H1 (cell line): ENCODE results near the gene ADGRA3. TPM values are rescaled to one million over a fixed set of nuclear protein-coding genes. Genes with fewer than 3 reads are reported as not detected.

Experiments
- CTCF ChIA-PET: fragments of 300-600 bp; sonication (Branson Sonifier 250); formaldehyde crosslinking; loops from one replicate; lab custom pipeline; 2021; ENCODE audit not compliant: partially characterized antibody; lab: Charles Lee
- POLR2A ChIA-PET: fragments of 300-600 bp; sonication (Branson Sonifier 250); formaldehyde crosslinking; loops from one replicate; lab custom pipeline; 2021; ENCODE audit warnings: inconsistent platforms; ENCODE audit not compliant: partially characterized antibody; lab: Charles Lee
- DNase-seq, 2 experiments: peaks; one replicate each; pipeline versions ENCODE4 v3.0.0 to v3.0.0-alpha.2; 2010 to 2022; ENCODE audit warnings: low spot score in 2 of 2, low read depth in 1 of 2, mixed read lengths in 1 of 2
- FAIRE-seq: peaks from 2 replicates; lab custom pipeline; 2011; peaks lifted over from hg19 to GRCh38; lab: Jason Lieb, UNC
- H2AFZ ChIP-seq: 2 replicates; pipeline ENCODE4 v1.8.1; 2012; ENCODE audit warnings: low read length, inconsistent platforms
- H2AK5ac ChIP-seq: 2 replicates; pipeline ENCODE4 v1.6.1; 2013; ENCODE audit warnings: low read depth, low read length
- H2BK120ac ChIP-seq: replicated peaks from 2 replicates; pipeline ENCODE3; 2013; ENCODE audit warnings: low read depth, low read length, inconsistent platforms
- H2BK12ac ChIP-seq: 2 replicates; pipeline ENCODE4 v1.6.1; 2013; ENCODE audit warnings: low read depth, low read length
- H2BK15ac ChIP-seq: 2 replicates; pipeline ENCODE4 v1.6.1; 2013; ENCODE audit warnings: low read length
- H2BK20ac ChIP-seq: 2 replicates; pipeline ENCODE4 v1.6.1; 2013; ENCODE audit warnings: low read length
- H2BK5ac ChIP-seq: 2 replicates; pipeline ENCODE4 v1.6.1; 2013; ENCODE audit warnings: low read depth, low read length
- H3K14ac ChIP-seq: 2 replicates; pipeline ENCODE4 v1.6.1; 2013; ENCODE audit warnings: inconsistent platforms; ENCODE audit not compliant: insufficient read length
- H3K18ac ChIP-seq: 2 replicates; pipeline ENCODE4 v1.6.1; 2013; ENCODE audit warnings: low read length; ENCODE audit errors: extremely low read depth
- H3K23ac ChIP-seq: 2 replicates; pipeline ENCODE4 v1.6.1; 2013; ENCODE audit warnings: inconsistent platforms; ENCODE audit not compliant: insufficient read length
- H3K23me2 ChIP-seq: 2 replicates; pipeline ENCODE4 v1.6.1; 2013; ENCODE audit warnings: low read depth, low read length
- H3K27ac ChIP-seq: 2 replicates; pipeline ENCODE4 v1.6.1; 2011; ENCODE audit warnings: low read depth, low read length, inconsistent platforms
- H3K27me3 ChIP-seq, 4 experiments: replicated peaks in 1 of 4; 1 replicate in 1 of 4; 2 replicates in 3 of 4; pipeline versions ENCODE4 v1.6.1 to v1.8.1; 2011 to 2013; ENCODE audit warnings: low read length in 3 of 4, mild to moderate bottlenecking in 3 of 4, inconsistent platforms in 2 of 4, mixed read lengths in 2 of 4, moderate library complexity in 1 of 4; ENCODE audit not compliant: control insufficient read depth in 3 of 4, insufficient read depth in 3 of 4; ENCODE audit errors: extremely low read depth in 1 of 4
- H3K36me3 ChIP-seq, 4 experiments: 2 replicates each; pipeline versions ENCODE4 v1.6.1 to v1.8.1; 2011 to 2013; ENCODE audit warnings: mild to moderate bottlenecking in 4 of 4, low read length in 3 of 4, moderate library complexity in 2 of 4, control low read depth in 1 of 4, inconsistent platforms in 1 of 4; ENCODE audit not compliant: insufficient read depth in 4 of 4, control insufficient read depth in 2 of 4
- H3K4ac ChIP-seq: replicated peaks from 2 replicates; pipeline ENCODE3; 2013; ENCODE audit warnings: low read length, low read depth, mixed read lengths, inconsistent platforms; ENCODE audit not compliant: insufficient read length
- H3K4me1 ChIP-seq, 4 experiments: replicated peaks in 1 of 4; 1 replicate in 1 of 4; 2 replicates in 3 of 4; pipeline versions ENCODE4 v1.6.1 to v1.8.1; 2011 to 2013; ENCODE audit warnings: low read length in 3 of 4, inconsistent platforms in 2 of 4, mixed read lengths in 1 of 4; ENCODE audit not compliant: insufficient read depth in 4 of 4, control insufficient read depth in 3 of 4
- H3K4me2 ChIP-seq, 2 experiments: 2 replicates each; pipeline versions ENCODE4 v1.6.1 to v1.8.1; 2011 to 2013; ENCODE audit warnings: low read depth in 2 of 2, low read length in 2 of 2, control low read depth in 1 of 2, inconsistent platforms in 1 of 2, mild to moderate bottlenecking in 1 of 2; ENCODE audit not compliant: insufficient read depth in 1 of 2
- H3K4me3 ChIP-seq, 4 experiments: fragments of 200-600, 300-600 bp in 1 of 4; sonication (generic), shearing (Covaris generic), sonication (Bioruptor Twin) in 1 of 4; 2 replicates each; pipeline versions ENCODE4 v1.5.1 to v1.8.1; 2011 to 2016; ENCODE audit warnings: low read length in 4 of 4, low read depth in 3 of 4, control low read depth in 2 of 4, inconsistent platforms in 2 of 4, mild to moderate bottlenecking in 2 of 4, mixed read lengths in 1 of 4, moderate library complexity in 1 of 4; ENCODE audit not compliant: insufficient read depth in 2 of 4; ENCODE audit errors: extremely low read depth in 1 of 4
- H3K56ac ChIP-seq: replicated peaks from 2 replicates; pipeline ENCODE3; 2013; ENCODE audit warnings: low read depth, mild to moderate bottlenecking, mixed read lengths, low read length, inconsistent platforms; ENCODE audit not compliant: insufficient read length
- H3K79me1 ChIP-seq: 2 replicates; pipeline ENCODE4 v1.6.1; 2013; ENCODE audit warnings: low read depth, low read length, control low read depth
- H3K79me2 ChIP-seq, 2 experiments: 2 replicates each; pipeline versions ENCODE4 v1.6.1 to v1.8.1; 2012 to 2013; ENCODE audit warnings: low read length in 2 of 2, mild to moderate bottlenecking in 2 of 2, inconsistent platforms in 1 of 2; ENCODE audit not compliant: insufficient read depth in 2 of 2, control insufficient read depth in 1 of 2
- H3K9ac ChIP-seq, 4 experiments: replicated peaks in 1 of 4; 1 replicate in 1 of 4; 2 replicates in 3 of 4; pipeline versions ENCODE4 v1.6.1 to v1.8.1; 2011 to 2013; ENCODE audit warnings: low read depth in 3 of 4, low read length in 3 of 4, control low read depth in 2 of 4, mild to moderate bottlenecking in 2 of 4, moderate library complexity in 2 of 4, inconsistent platforms in 1 of 4; ENCODE audit errors: extremely low read depth in 1 of 4
- H3K9me3 ChIP-seq, 2 experiments: 2 replicates each; pipeline versions ENCODE4 v1.6.1 to v1.8.1; 2012 to 2013; ENCODE audit warnings: mild to moderate bottlenecking in 2 of 2, moderate library complexity in 2 of 2, control low read depth in 1 of 2, inconsistent platforms in 1 of 2, low read depth in 1 of 2, low read length in 1 of 2, mixed read lengths in 1 of 2; ENCODE audit not compliant: insufficient read depth in 2 of 2
- H4K20me1 ChIP-seq, 2 experiments: replicated peaks in 1 of 2; 2 replicates each; pipeline versions ENCODE3 to v1.8.1; 2011 to 2013; ENCODE audit warnings: inconsistent platforms in 2 of 2, low read length in 2 of 2, mild to moderate bottlenecking in 1 of 2; ENCODE audit not compliant: insufficient read depth in 2 of 2, control insufficient read depth in 1 of 2
- H4K5ac ChIP-seq: 2 replicates; pipeline ENCODE4 v1.6.1; 2013; ENCODE audit warnings: low read length, low read depth, mixed read lengths, inconsistent platforms; ENCODE audit not compliant: insufficient read length
- H4K8ac ChIP-seq: 2 replicates; pipeline ENCODE4 v1.8.0; 2013; ENCODE audit warnings: mild to moderate bottlenecking, moderate library complexity, low read length, inconsistent platforms; ENCODE audit not compliant: insufficient read depth; ENCODE audit errors: extremely low read depth
- H4K91ac ChIP-seq: replicated peaks from 2 replicates; pipeline ENCODE3; 2013; ENCODE audit warnings: low read length, mixed read lengths, inconsistent platforms; ENCODE audit not compliant: insufficient read length
- EZH2 ChIP-seq: fragments of 200-600 bp; sonication (generic); IDR thresholded peaks from 2 replicates; pipeline ENCODE4 v1.7.1; 2012; ENCODE audit warnings: low read depth, mild to moderate bottlenecking, moderate library complexity, low read length, inconsistent platforms; ENCODE audit not compliant: severe bottlenecking
- POLR2A ChIP-seq, 2 experiments: IDR thresholded peaks; 1 replicate in 1 of 2; 2 replicates in 1 of 2; pipeline ENCODE4 v1.6.1; 2011; ENCODE audit warnings: low read depth in 2 of 2, low read length in 2 of 2, mild to moderate bottlenecking in 2 of 2; ENCODE audit errors: control extremely low read depth in 1 of 2
- RNF2 ChIP-seq: fragments of 200-900, 300-1000 bp; sonication (generic); IDR thresholded peaks from 2 replicates; pipeline ENCODE4 v1.7.1; 2016; ENCODE audit warnings: borderline replicate concordance, low read depth, mild to moderate bottlenecking, antibody characterized with exemption, low read length; ENCODE audit not compliant: poor library complexity, severe bottlenecking; ENCODE audit errors: missing control alignments
- TBP ChIP-seq: IDR thresholded peaks from 2 replicates; pipeline ENCODE4 v1.6.1; 2011; ENCODE audit warnings: low read depth, low read length, improper control_type of control experiment
- WGBS, 2 experiments: shearing (Covaris generic) in 1 of 2; methylation state at CpG; one replicate each; pipeline versions ENCODE4 v1.1.6 to v1.1.7; 2013 to 2015; ENCODE audit warnings: low lambda C conversion rate in 2 of 2, mixed read lengths in 2 of 2, inconsistent platforms in 1 of 2, low coverage in 1 of 2, missing lambda C conversion rate in 1 of 2; ENCODE audit not compliant: insufficient replicate concordance in 2 of 2, insufficient coverage in 1 of 2, insufficient read length in 1 of 2; ENCODE audit errors: extremely low coverage in 1 of 2, missing lambda C conversion rate in 1 of 2; 5-methylcytosine and 5-hydroxymethylcytosine counted together
- polyA plus RNA-seq, 7 experiments: library from polyadenylated mRNA; depleted of rRNA in 3 of 7; stranded (reverse) in 5 of 7; unstranded in 2 of 7; fragments of >200 nt in 5 of 7; fragments of 200-250 nt in 2 of 7; gene quantifications; 1 replicate in 5 of 7; 2 replicates in 1 of 7; 4 replicates in 1 of 7; pipeline versions ENCODE4 v1.2.1 to v1.2.3, GENCODE V29; 2011 to 2013; ENCODE audit warnings: missing spikeins in 2 of 7, mixed read lengths in 2 of 7
- total RNA-seq: library from RNA; stranded (reverse); fragmentation: NEBNext Ultra II Directional; extraction: Animal tissue kit (Norgen Biotek cat#: 25700); gene quantifications from 2 replicates; pipeline ENCODE4 v1.2.1, GENCODE V29; 2021
- TF ChIP-seq, protein P1 (sequence below): IDR thresholded peaks from 2 replicates; pipeline ENCODE4 v1.6.1; 2012; ENCODE audit warnings: low read length, inconsistent platforms

Gene ADGRA3
- total and polyA plus RNA-seq, 2 of the 8 experiments (the other 6 are each of a cell fraction or from before 2014, with no cell fraction given) = 31.5 to 63.0 TPM

DNA sequence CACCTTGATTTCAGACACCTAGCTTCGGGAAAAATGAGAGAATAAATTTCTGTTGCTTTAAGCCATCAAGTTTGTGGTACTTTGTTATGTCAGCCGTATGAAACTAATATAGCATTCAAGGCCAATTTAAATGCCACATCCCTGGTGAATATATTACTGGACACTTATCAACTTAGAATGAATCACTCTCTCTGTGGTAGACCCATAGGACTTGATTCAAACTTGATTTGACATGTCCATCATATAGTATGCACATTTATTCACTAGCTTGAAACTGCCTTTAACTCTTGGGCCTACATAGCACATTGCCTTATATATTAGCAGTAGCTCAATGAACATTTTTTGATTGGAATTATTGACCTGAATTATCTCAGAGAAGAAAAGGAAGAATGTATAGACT is 172.3 kb downstream of the ADGRA3 start:
- POLR2A ChIA-PET = no interaction called here
- no peaks in the 10 kb centered on the region for H3K27me3 ChIP-seq
- H4K8ac ChIP-seq = no peak overlapping the region
- H2BK120ac ChIP-seq = no peak overlapping the region
- no peak overlapping the region for H3K4ac ChIP-seq
- H4K5ac ChIP-seq = no peak overlapping the region
- no peak overlapping the region for H3K18ac ChIP-seq
- no peak overlapping the region for H3K4me3 ChIP-seq
- FAIRE-seq (no peak), DNase-seq (no peak)
- WGBS, 2 experiments = 93% methylated on average over 2 of the region's 2 CpGs; no CpG with 5 or more reads in 1 of the 2 experiments
- TF ChIP-seq RNF2 (no peak), TBP (no peak), EZH2 (no peak), POLR2A (IDR thresholded peaks at IDR 0.05; ENCODE audit: control extremely low read depth in 1 of 2, low read depth in 2 of 2, low read length in 2 of 2) (no peak)
- TF ChIP-seq, protein P1, sequence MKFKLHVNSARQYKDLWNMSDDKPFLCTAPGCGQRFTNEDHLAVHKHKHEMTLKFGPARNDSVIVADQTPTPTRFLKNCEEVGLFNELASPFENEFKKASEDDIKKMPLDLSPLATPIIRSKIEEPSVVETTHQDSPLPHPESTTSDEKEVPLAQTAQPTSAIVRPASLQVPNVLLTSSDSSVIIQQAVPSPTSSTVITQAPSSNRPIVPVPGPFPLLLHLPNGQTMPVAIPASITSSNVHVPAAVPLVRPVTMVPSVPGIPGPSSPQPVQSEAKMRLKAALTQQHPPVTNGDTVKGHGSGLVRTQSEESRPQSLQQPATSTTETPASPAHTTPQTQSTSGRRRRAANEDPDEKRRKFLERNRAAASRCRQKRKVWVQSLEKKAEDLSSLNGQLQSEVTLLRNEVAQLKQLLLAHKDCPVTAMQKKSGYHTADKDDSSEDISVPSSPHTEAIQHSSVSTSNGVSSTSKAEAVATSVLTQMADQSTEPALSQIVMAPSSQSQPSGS = no peak
- no peak overlapping the region for H3K27ac ChIP-seq
- H3K56ac ChIP-seq = no peak overlapping the region
- H3K9ac ChIP-seq = no peak overlapping the region
- no peak overlapping the region for H4K91ac ChIP-seq
- H3K9me3 ChIP-seq = no peaks in the 10 kb centered on the region; a peak in 1 of 4 replicates
- H2AFZ ChIP-seq = no peak overlapping the region
- H2AK5ac ChIP-seq = no peak overlapping the region
- no peaks in the 10 kb centered on the region for H3K79me2 ChIP-seq
- no peak overlapping the region for H3K4me2 ChIP-seq
- CTCF ChIA-PET = interaction anchor here (0.6 to 1.7 kb wide), 9 partner anchors 9 to 1994 kb away, joined by 3 to 5 read pairs (median 3); no protein-coding TSS in a partner anchor
- H3K23me2 ChIP-seq = no peaks in the 10 kb centered on the region
- no peaks in the 10 kb centered on the region for H3K4me1 ChIP-seq
- H3K14ac ChIP-seq = no peak overlapping the region
- no peaks in the 10 kb centered on the region for H3K79me1 ChIP-seq
- H2BK20ac ChIP-seq = no peak overlapping the region
- no peak overlapping the region for H2BK15ac ChIP-seq
- no peak overlapping the region for H3K23ac ChIP-seq
- H4K20me1 ChIP-seq = no peaks in the 10 kb centered on the region
- H2BK12ac ChIP-seq = no peak overlapping the region
- H3K36me3 ChIP-seq = no peaks in the 10 kb centered on the region; a peak in 1 of 8 replicates
- no peak overlapping the region for H2BK5ac ChIP-seq
